CD8-positive, alpha-beta memory T cell (primary cell): ENCODE measurements around the gene ID4. TPM values are rescaled to one million over a fixed set of nuclear protein-coding genes. Genes with fewer than 3 reads are reported as not detected.

Experiments used
- CTCF ChIA-PET: fragments of 350-600 bp; sonication (Branson Sonifier 250); formaldehyde crosslinking; loops from one replicate; lab custom pipeline; 2021; ENCODE audit warnings: antibody characterized with exemption; lab: Charles Lee
- POLR2A ChIA-PET: fragments of 350-600 bp; sonication (Branson Sonifier 250); formaldehyde crosslinking; loops from one replicate; lab custom pipeline; 2021; ENCODE audit warnings: antibody characterized with exemption; lab: Charles Lee
- DNase-seq, 5 donors: peaks; one replicate each; pipeline versions ENCODE4 v3.0.0 to v3.0.0-alpha.2; 2020 to 2022; ENCODE audit warnings: mixed read lengths in 1 of 5
- H3K27ac ChIP-seq: one replicate; pipeline ENCODE4 v1.7.0; 2013; ENCODE audit warnings: low read depth, mild to moderate bottlenecking, low read length, moderate library complexity
- H3K27me3 ChIP-seq: 2 replicates; pipeline ENCODE4 v1.7.0; 2013; ENCODE audit warnings: low read length, mild to moderate bottlenecking; ENCODE audit not compliant: insufficient read depth, poor library complexity, severe bottlenecking
- H3K36me3 ChIP-seq: 2 replicates; pipeline ENCODE4 v1.7.0; 2013; ENCODE audit warnings: mild to moderate bottlenecking, low read length, moderate library complexity; ENCODE audit not compliant: insufficient read depth
- H3K4me1 ChIP-seq: 2 replicates; pipeline ENCODE4 v1.7.0; 2013; ENCODE audit warnings: mild to moderate bottlenecking, low read length, moderate library complexity; ENCODE audit not compliant: insufficient read depth
- H3K4me3 ChIP-seq: 2 replicates; pipeline ENCODE4 v1.7.0; 2013; ENCODE audit warnings: mild to moderate bottlenecking, low read length
- H3K9me3 ChIP-seq: 2 replicates; pipeline ENCODE4 v1.7.0; 2013; ENCODE audit warnings: mild to moderate bottlenecking, low read length
- H3K27ac Mint-ChIP-seq, 8 donors: one replicate each; pipeline ENCODE4 v1.8.0; 2020 to 2021; ENCODE audit warnings: mixed read lengths in 8 of 8, mild to moderate bottlenecking in 6 of 8, inconsistent platforms in 3 of 8, moderate library complexity in 3 of 8
- H3K27me3 Mint-ChIP-seq, 2 donors: one replicate each; pipeline ENCODE4 v1.8.0; 2020 to 2021; ENCODE audit warnings: mixed read lengths in 2 of 2, mild to moderate bottlenecking in 1 of 2, moderate library complexity in 1 of 2
- H3K36me3 Mint-ChIP-seq, 3 donors: one replicate each; pipeline ENCODE4 v1.8.0; 2020 to 2021; ENCODE audit warnings: mixed read lengths in 3 of 3, inconsistent platforms in 1 of 3, mild to moderate bottlenecking in 1 of 3
- H3K4me1 Mint-ChIP-seq, 3 donors: one replicate each; pipeline ENCODE4 v1.8.0; 2020 to 2021; ENCODE audit warnings: mixed read lengths in 3 of 3, inconsistent platforms in 1 of 3, mild to moderate bottlenecking in 1 of 3
- H3K4me3 Mint-ChIP-seq, 7 donors: one replicate each; pipeline ENCODE4 v1.8.0; 2020 to 2021; ENCODE audit warnings: mixed read lengths in 7 of 7, mild to moderate bottlenecking in 6 of 7, moderate library complexity in 4 of 7, inconsistent platforms in 2 of 7
- H3K9me3 Mint-ChIP-seq, 5 donors: one replicate each; pipeline ENCODE4 v1.8.0; 2020 to 2022; ENCODE audit warnings: mixed read lengths in 5 of 5, mild to moderate bottlenecking in 3 of 5, moderate library complexity in 2 of 5, inconsistent platforms in 1 of 5
- polyA plus RNA-seq: library from polyadenylated mRNA; unstranded; fragments of 300-500 nt; fragmentation: Illumina TruSeq; gene quantifications from one replicate; pipeline ENCODE4 v1.2.3, GENCODE V29; 2021
- total RNA-seq, 2 experiments: library from RNA; stranded (reverse); gene quantifications; one replicate each; pipeline ENCODE4 v1.2.3, GENCODE V29; 2021

Gene ID4
- total and polyA plus RNA-seq, 3 experiments from 2014 or later = not detected

GRCh38 chr6:19803331-19804204, 33.6 kb upstream of the ID4 start:
- H3K9me3 ChIP-seq = no peaks in the 10 kb centered on the region
- no peaks in the 10 kb centered on the region for H3K27me3 ChIP-seq
- H3K4me3 ChIP-seq = no peak overlapping the region
- ChIA-PET CTCF (no interaction called here), POLR2A (no interaction called here)
- no peaks in the 10 kb centered on the region for H3K4me1 ChIP-seq
- no peak overlapping the region for H3K27ac ChIP-seq
- H3K27ac Mint-ChIP-seq = no peak overlapping the region
- H3K9me3 Mint-ChIP-seq = peaks cover 0 to 4% (median 0%) of the 10 kb centered on the region in 5 donors
- no peaks in the 10 kb centered on the region for H3K36me3 Mint-ChIP-seq
- no peak for DNase-seq
- H3K27me3 Mint-ChIP-seq = peaks cover 25 to 32% of the 10 kb centered on the region in 2 donors
- peak overlapping the region in 4 of 7 donors; percentile 57 to 81 (median 72) for H3K4me3 Mint-ChIP-seq
- H3K36me3 ChIP-seq = no peaks in the 10 kb centered on the region
- H3K4me1 Mint-ChIP-seq = peaks cover 12 to 19% (median 18%) of the 10 kb centered on the region in 3 donors

GRCh38 chr6:19804205-19805128, 32.7 kb upstream of the ID4 start:
- no peak for DNase-seq
- H3K27me3 Mint-ChIP-seq = peaks cover 25 to 31% of the 10 kb centered on the region in 2 donors

GRCh38 chr6:19805129-19805481, 32.1 kb upstream of the ID4 start:
- no peak overlapping the region for H3K27ac Mint-ChIP-seq

More at GRCh38 chr6:19804205-19805128, 32.7 kb upstream of the ID4 start:
- H3K9me3 Mint-ChIP-seq = peaks cover 0 to 4% (median 0%) of the 10 kb centered on the region in 5 donors
- H3K4me3 Mint-ChIP-seq = peak overlapping the region in 6 of 7 donors; percentile 67 to 81 (median 73)
- H3K36me3 ChIP-seq = no peaks in the 10 kb centered on the region
- ChIA-PET CTCF (no interaction called here), POLR2A (no interaction called here)
- peaks cover 12 to 19% (median 18%) of the 10 kb centered on the region in 3 donors for H3K4me1 Mint-ChIP-seq
- no peak overlapping the region for H3K4me3 ChIP-seq
- H3K9me3 ChIP-seq = no peaks in the 10 kb centered on the region
- no peaks in the 10 kb centered on the region for H3K4me1 ChIP-seq
- H3K27me3 ChIP-seq = no peaks in the 10 kb centered on the region
- peak overlapping the region in 1 of 8 donors; percentile 47 for H3K27ac Mint-ChIP-seq
- H3K36me3 Mint-ChIP-seq = no peaks in the 10 kb centered on the region
- peak overlapping the region; percentile 31 for H3K27ac ChIP-seq

GRCh38 chr6:19806971-19807396, 30.2 kb upstream of the ID4 start:
- peaks cover 21 to 24% of the 10 kb centered on the region in 2 donors for H3K27me3 Mint-ChIP-seq
- H3K27ac Mint-ChIP-seq = no peak overlapping the region
- Histone ChIP-seq H3K9me3 (no peaks in the 10 kb centered on the region), H3K27ac (no peak overlapping the region), H3K4me3 (no peak overlapping the region), H3K4me1 (no peaks in the 10 kb centered on the region), H3K27me3 (no peaks in the 10 kb centered on the region), H3K36me3 (no peaks in the 10 kb centered on the region)
- no peak for DNase-seq
- no peaks in the 10 kb centered on the region for H3K36me3 Mint-ChIP-seq
- peaks cover 12 to 19% (median 18%) of the 10 kb centered on the region in 3 donors for H3K4me1 Mint-ChIP-seq
- no peak overlapping the region for H3K4me3 Mint-ChIP-seq
- ChIA-PET CTCF (no interaction called here), POLR2A (no interaction called here)
- H3K9me3 Mint-ChIP-seq = peaks cover 0 to 6% (median 2%) of the 10 kb centered on the region in 5 donors

More at GRCh38 chr6:19805129-19805481, 32.1 kb upstream of the ID4 start:
- CTCF ChIA-PET = no interaction called here
- Mint-ChIP-seq H3K9me3 (peaks cover 0 to 4% (median 0%) of the 10 kb centered on the region in 5 donors), H3K4me1 (peaks cover 12 to 19% (median 18%) of the 10 kb centered on the region in 3 donors), H3K27me3 (peaks cover 21 to 29% of the 10 kb centered on the region in 2 donors), H3K36me3 (no peaks in the 10 kb centered on the region), H3K4me3 (peak overlapping the region in 6 of 7 donors; percentile 55 to 76 (median 72))
- Histone ChIP-seq H3K27me3 (no peaks in the 10 kb centered on the region), H3K27ac (no peak overlapping the region), H3K4me3 (no peak overlapping the region), H3K36me3 (no peaks in the 10 kb centered on the region), H3K4me1 (no peaks in the 10 kb centered on the region), H3K9me3 (no peaks in the 10 kb centered on the region)
- POLR2A ChIA-PET = no interaction called here
- no peak for DNase-seq

- Histone ChIP-seq H3K27ac (no peak overlapping the region), H3K27me3 (no peaks in the 10 kb centered on the region), H3K36me3 (no peaks in the 10 kb centered on the region), H3K9me3 (no peaks in the 10 kb centered on the region), H3K4me1 (no peaks in the 10 kb centered on the region), H3K4me3 (no peak overlapping the region)
- no peak for DNase-seq
- CTCF ChIA-PET = no interaction called here
- H3K9me3 Mint-ChIP-seq = peaks cover 0 to 10% (median 0%) of the 10 kb centered on the region in 5 donors
- H3K36me3 Mint-ChIP-seq = no peaks in the 10 kb centered on the region
- no peaks in the 10 kb centered on the region for H3K4me1 Mint-ChIP-seq
- H3K27ac Mint-ChIP-seq = no peak overlapping the region
- H3K27me3 Mint-ChIP-seq = peaks cover 0 to 2% of the 10 kb centered on the region in 2 donors
- POLR2A ChIA-PET = no interaction called here
- no peak overlapping the region for H3K4me3 Mint-ChIP-seq
Measured at GRCh38 chr6:19811397-19812079, 25.6 kb upstream of the ID4 start.

GRCh38 chr6:19812512-19813119, 24.6 kb upstream of the ID4 start:
- no peaks in the 10 kb centered on the region for H3K27me3 ChIP-seq
- Mint-ChIP-seq H3K27me3 (no peaks in the 10 kb centered on the region), H3K4me1 (no peaks in the 10 kb centered on the region), H3K4me3 (no peak overlapping the region), H3K36me3 (no peaks in the 10 kb centered on the region), H3K9me3 (peaks cover 0 to 10% (median 5%) of the 10 kb centered on the region in 5 donors), H3K27ac (no peak overlapping the region)
- H3K36me3 ChIP-seq = no peaks in the 10 kb centered on the region
- ChIA-PET CTCF (no interaction called here), POLR2A (no interaction called here)
- no peaks in the 10 kb centered on the region for H3K4me1 ChIP-seq
- H3K27ac ChIP-seq = no peak overlapping the region
- no peaks in the 10 kb centered on the region for H3K9me3 ChIP-seq
- no peak overlapping the region for H3K4me3 ChIP-seq
- no peak for DNase-seq

- ChIA-PET CTCF (no interaction called here), POLR2A (no interaction called here)
- H3K36me3 ChIP-seq = no peaks in the 10 kb centered on the region
- no peaks in the 10 kb centered on the region for H3K4me1 ChIP-seq
- Mint-ChIP-seq H3K27me3 (peaks cover 0 to 4% of the 10 kb centered on the region in 2 donors), H3K9me3 (peaks cover 0 to 9% (median 4%) of the 10 kb centered on the region in 5 donors), H3K27ac (no peak overlapping the region), H3K36me3 (no peaks in the 10 kb centered on the region), H3K4me1 (no peaks in the 10 kb centered on the region), H3K4me3 (no peak overlapping the region)
- no peaks in the 10 kb centered on the region for H3K27me3 ChIP-seq
- DNase-seq = no peak
- H3K27ac ChIP-seq = no peak overlapping the region
- no peaks in the 10 kb centered on the region for H3K9me3 ChIP-seq
- no peak overlapping the region for H3K4me3 ChIP-seq
Measured at GRCh38 chr6:19818805-19819204, 18.4 kb upstream of the ID4 start.
